ENCODE data around the gene NME3.

- TF ChIP-seq CTCF (conservative IDR thresholded peaks at IDR 0.05; ENCODE audit: low read depth, low read length): no peak
- no peak for TF ChIP-seq RFX5 (IDR thresholded peaks at IDR 0.05; ENCODE audit: low read depth, low read length)
- TF ChIP-seq SMC3 (IDR thresholded peaks at IDR 0.05; ENCODE audit: low read depth, low read length): no peak
- no peak for TF ChIP-seq RAD21 (IDR thresholded peaks at IDR 0.05; ENCODE audit: low read length)
- no peak for TF ChIP-seq POLR2A (IDR thresholded peaks at IDR 0.05; ENCODE audit: low read depth, low read length)
- TF ChIP-seq MAZ (IDR thresholded peaks at IDR 0.05; ENCODE audit: borderline replicate concordance, low read depth, low read length): no peak
- TF ChIP-seq BHLHE40 (IDR thresholded peaks at IDR 0.05; ENCODE audit: low read depth, low read length): no peak
- TF ChIP-seq CEBPB (IDR thresholded peaks at IDR 0.05; ENCODE audit: low read depth, low read length): no peak
- TF ChIP-seq RCOR1 (IDR thresholded peaks at IDR 0.05; ENCODE audit: insufficient replicate concordance, low read length): no peak
- TF ChIP-seq CHD1 (IDR thresholded peaks at IDR 0.05; ENCODE audit: low read depth, low read length): no peak
- no peak for TF ChIP-seq USF2 (IDR thresholded peaks at IDR 0.05; ENCODE audit: low read depth, low read length)
Measured at GRCh38 chr16:1734816-1735215, 36.5 kb downstream of the NME3 start.
